Gastrocnemius medialis (tissue), 4 donors: ENCODE measurements around the gene SMAD1.

Experiments used
- POLR2A ChIP-seq, 2 donors: fragments of 450-650 bp; IDR thresholded peaks; one replicate each; pipeline ENCODE4 v1.6.1; 2017; ENCODE audit warnings: antibody characterized with exemption in 2 of 2, mild to moderate bottlenecking in 2 of 2, moderate library complexity in 2 of 2
- TF ChIP-seq, protein P1 (sequence below), 5 experiments: fragments of 450-650 bp in 3 of 5; fragments of 200-600 bp in 2 of 5; sonication (generic) in 2 of 5; IDR thresholded peaks in 4 of 5; conservative IDR thresholded peaks in 1 of 5; 1 replicate in 4 of 5; 2 replicates in 1 of 5; pipeline ENCODE4 v1.5.1; 2016 to 2019; ENCODE audit warnings: antibody characterized with exemption in 5 of 5, mild to moderate bottlenecking in 3 of 5, moderate library complexity in 3 of 5

DNA sequence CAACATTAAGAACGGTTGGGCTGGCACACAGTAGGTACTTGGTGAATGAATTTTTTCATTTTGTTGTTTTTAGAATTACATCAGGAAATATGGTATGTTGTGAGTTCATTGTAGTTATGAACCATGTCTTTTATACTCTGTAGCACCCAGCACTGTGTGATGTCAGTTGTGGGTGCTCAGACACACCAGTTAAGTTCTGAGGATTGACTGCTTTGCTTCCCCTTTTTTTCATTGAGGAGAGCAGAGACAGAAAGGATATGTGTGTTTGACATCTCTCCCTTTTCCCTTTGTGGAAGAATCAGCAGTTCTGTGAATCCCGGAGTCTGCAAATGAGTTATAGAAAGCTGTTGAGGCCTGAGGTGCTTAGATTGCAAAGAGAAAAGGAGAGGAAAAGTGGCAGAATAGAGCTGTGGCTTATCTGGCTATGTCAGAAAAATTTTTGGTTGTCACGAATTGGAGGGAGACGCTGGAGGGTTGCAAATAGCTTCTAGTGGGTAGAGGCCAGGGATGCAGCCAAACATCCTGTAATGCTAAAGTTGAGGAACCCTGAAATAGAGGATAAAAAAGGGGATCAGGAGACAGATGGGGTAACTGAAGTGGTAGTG, 13.1 kb downstream of the SMAD1 start:
- TF ChIP-seq, protein P1, sequence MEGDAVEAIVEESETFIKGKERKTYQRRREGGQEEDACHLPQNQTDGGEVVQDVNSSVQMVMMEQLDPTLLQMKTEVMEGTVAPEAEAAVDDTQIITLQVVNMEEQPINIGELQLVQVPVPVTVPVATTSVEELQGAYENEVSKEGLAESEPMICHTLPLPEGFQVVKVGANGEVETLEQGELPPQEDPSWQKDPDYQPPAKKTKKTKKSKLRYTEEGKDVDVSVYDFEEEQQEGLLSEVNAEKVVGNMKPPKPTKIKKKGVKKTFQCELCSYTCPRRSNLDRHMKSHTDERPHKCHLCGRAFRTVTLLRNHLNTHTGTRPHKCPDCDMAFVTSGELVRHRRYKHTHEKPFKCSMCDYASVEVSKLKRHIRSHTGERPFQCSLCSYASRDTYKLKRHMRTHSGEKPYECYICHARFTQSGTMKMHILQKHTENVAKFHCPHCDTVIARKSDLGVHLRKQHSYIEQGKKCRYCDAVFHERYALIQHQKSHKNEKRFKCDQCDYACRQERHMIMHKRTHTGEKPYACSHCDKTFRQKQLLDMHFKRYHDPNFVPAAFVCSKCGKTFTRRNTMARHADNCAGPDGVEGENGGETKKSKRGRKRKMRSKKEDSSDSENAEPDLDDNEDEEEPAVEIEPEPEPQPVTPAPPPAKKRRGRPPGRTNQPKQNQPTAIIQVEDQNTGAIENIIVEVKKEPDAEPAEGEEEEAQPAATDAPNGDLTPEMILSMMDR (IDR thresholded peaks at IDR 0.05 in 4 of 5, conservative IDR thresholded peaks at IDR 0.05 in 1 of 5), result no peak
- no peak for TF ChIP-seq POLR2A (IDR thresholded peaks at IDR 0.05)
